ENCODE measurements around the gene FOLR2. TPM values are rescaled to one million over a fixed set of nuclear protein-coding genes. Genes with fewer than 3 reads are reported as not detected.
"Not testable (repeated sequence)": the region's sequence is repeated elsewhere in the genome, so short reads cannot be mapped to it uniquely, and the experiment has no call there.

The FOLR2 gene
- total RNA-seq, 1 donor from 2014 or later = not detected

- DNase-seq (ENCODE audit: low read depth in 2 of 2) = not testable (repeated sequence)
These were observed 9.8 kb upstream of the FOLR2 start for GRCh38 chr11:72206794-72207193.

DNA sequence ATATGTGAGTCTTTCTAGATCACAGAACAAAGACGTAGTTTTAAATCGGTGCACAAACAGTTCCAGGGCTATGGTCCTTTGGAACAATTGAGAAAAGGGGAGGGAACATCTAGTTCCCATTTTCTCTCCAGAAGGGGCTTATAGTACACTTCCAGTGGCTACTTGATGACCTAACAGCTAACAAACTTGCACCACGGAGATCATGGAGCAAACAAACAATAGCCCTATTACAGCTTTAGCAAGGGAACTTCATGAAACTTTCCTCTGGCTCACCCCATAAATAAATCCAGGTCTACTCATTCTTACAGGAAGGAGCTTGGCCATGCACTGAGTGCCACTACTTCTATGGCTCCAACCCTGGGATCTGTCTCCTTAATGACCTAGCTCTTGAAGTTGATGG lies 8.3 kb upstream of the FOLR2 start:
- DNase-seq (ENCODE audit: low read depth in 2 of 2) = no peak

- DNase-seq (ENCODE audit: low read depth in 2 of 2) = no peak
These were observed 7.5 kb upstream of the FOLR2 start for GRCh38 chr11:72209101-72209500.

DNA sequence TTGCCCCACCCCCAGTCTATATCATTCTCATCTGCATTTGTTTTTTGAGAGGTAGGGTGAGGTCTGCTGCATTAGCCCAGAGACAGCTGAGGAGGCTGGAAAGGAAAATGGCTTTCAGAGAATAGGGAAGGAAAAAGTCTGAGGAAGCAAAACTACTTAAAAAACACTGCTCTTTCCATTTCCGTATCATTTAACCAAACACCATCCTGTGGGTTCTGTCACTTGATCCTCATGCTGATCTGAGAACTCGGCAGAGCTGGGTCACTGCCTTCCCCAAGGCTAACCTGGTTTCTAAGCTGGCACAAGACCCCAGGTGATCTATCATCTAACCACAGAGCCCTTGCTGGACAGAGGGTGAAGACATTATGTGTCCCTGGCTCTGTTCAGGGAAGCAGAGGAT lies 1.2 kb downstream of the FOLR2 start:
- DNase-seq (ENCODE audit: low read depth in 2 of 2) = no peak

- no peak for DNase-seq (ENCODE audit: low read depth in 2 of 2)
These were observed 1.7 kb downstream of the FOLR2 start for GRCh38 chr11:72218251-72218745.

DNA sequence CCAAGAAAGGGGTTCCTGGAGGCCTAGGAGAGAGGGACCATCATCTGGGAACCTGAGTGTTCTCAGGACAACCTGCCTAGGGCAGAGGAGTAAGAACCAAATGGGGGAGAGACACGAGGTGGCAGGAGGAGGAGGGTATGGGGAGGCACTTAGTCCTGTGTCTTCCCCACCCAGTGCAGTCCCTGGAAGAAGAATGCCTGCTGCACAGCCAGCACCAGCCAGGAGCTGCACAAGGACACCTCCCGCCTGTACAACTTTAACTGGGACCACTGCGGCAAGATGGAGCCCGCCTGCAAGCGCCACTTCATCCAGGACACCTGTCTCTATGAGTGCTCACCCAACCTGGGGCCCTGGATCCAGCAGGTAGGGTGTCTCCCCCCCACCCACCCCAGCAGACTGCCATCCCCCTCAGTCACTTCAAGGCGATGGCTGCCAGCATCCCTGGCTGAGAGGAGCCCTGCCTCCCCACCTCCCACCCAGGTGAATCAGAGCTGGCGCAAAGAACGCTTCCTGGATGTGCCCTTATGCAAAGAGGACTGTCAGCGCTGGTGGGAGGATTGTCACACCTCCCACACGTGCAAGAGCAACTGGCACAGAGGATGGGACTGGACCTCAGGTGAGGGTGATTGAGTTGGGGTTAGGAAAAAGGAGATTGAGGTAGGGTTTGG lies 4.2 kb downstream of the FOLR2 start:
- DNase-seq (ENCODE audit: low read depth in 2 of 2) = no peak

DNA sequence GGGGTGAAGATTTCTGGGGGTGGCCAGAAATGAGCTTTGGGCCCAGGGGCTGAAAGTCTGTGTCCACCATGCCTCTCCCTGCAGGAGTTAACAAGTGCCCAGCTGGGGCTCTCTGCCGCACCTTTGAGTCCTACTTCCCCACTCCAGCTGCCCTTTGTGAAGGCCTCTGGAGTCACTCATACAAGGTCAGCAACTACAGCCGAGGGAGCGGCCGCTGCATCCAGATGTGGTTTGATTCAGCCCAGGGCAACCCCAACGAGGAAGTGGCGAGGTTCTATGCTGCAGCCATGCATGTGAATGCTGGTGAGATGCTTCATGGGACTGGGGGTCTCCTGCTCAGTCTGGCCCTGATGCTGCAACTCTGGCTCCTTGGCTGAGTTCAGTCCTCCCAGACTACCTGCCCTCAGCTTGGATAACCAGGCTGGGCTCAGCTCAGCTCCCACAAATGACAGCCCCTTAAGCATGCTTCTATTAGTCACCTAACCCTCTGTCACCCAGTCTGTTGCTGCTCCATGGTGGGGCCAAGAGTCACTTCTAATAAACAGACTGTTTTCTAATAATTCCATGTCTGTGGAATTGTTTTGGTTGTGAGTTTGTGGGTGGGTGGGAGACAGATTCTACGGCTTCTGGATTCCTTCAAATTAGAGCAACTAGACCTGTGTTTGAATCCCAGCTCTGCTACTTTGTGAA lies 4.9 kb downstream of the FOLR2 start:
- DNase-seq (ENCODE audit: low read depth in 2 of 2) = no peak

DNA sequence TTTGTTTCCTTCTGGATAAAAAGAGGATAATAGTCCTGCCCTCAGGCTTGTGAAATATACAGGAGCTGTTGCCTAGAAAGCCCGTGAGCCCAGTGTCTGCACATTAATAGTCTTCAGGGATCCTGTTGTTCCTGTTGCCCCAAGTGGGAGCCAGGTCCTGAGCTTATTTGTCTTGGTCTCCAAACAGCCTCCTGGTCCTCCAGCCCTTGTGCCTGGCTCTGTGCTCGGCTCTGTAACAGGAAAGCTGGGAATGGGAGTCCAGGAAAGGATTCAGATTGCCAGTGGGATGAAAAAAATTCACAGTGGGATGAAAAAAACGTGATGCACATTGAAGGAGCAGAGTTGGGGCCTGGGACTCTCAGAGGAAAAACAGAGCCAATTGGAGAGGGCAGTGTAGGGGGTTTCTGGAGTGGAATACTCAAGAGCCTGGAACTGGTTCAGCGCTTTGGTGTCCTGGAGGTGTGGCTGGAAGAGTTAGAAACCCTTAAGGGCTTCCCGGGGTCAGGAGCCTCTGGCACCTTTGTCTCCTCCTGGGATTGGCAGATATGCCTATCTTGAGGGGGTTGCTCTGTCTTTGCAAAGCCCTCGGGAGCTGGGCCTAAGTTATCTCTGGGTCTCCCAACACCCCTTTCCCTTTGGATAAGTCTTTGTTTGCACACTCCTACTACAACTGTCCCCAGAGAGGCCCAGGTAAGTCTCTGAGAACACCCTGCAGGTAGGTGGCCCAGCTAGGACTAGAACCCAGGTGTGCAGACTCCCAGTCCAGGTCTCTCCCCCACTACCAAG lies 5.7 kb downstream of the FOLR2 start:
- DNase-seq (ENCODE audit: low read depth in 2 of 2) = no peak

DNA sequence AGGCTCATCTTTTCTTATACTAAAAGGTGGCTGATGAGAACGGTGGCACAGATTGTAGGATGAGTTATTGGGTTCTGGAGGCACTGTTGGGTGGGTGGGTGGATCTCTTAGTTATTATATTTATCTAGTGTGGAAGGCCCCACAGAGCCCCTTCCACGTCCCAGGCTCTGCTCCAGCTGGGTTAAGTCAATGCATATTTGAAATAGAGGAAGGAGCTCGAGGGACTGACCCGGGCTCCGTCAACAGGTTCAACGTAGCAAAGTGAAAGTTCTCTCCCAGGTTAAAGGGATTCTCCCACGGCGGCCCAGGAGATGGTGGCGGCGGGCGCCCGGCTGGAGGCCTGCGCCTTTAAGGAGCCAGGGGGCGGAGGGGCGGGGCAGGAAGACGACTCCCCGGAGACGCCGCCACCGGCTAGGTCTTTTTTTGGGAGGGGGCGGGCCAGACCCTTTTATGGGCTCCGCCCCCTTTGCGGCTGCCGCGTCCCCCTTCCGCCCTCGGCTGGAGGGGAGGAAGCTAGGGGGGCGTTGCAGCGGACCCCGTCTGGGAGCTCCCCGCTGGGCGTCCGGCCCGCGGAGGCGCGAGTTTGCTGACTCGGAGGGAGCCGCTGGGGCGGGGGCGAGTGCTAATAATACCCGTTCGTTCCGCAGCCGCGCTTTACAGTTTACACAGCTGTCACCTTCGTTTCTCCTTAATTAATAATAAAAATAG lies 6.5 kb downstream of the FOLR2 start:
- DNase-seq (ENCODE audit: low read depth in 2 of 2) = peak; percentile 29 to 90

GRCh38 chr11:72223615-72224563 lies 7.3 kb downstream of the FOLR2 start:
- peak in 1 of 2 donors; percentile 60 for DNase-seq (ENCODE audit: low read depth in 2 of 2)

- DNase-seq (ENCODE audit: low read depth in 2 of 2) = peak in 1 of 2 donors; percentile 41
These were observed 8.2 kb downstream of the FOLR2 start, which contains the start of gene INPPL1 for GRCh38 chr11:72224564-72225410. Gene INPPL1 (plus strand): TSS chr11:72224767. CDS start chr11:72224985, 218 bp downstream.

DNA sequence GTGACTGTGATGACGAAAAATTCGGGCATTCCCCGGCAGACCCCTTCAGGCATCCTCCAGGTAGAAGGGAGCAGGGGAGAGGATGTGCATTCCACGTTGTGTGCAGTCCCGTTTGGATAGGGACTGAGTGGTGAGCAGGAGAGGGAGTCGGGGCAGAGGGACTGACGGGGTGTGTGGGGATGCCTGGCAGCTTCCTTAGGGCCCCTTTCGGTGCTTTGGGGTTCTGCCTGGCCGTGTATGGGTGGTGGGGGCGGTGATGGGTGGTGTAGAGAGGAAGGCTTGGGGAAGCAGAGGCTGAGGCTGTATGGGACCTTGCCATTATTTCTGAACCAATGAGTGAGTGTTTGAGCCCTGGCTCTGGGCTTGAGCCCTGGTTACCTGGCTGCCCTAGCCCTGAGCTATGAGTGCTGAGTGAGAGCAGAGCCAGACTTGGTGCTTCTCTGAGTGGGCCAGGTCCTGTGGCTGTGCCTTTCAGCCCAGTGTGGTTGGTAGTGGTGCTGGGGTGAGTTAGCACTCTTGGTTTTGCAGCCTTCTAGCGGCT lies 8.9 kb downstream of the FOLR2 start:
- DNase-seq (ENCODE audit: low read depth in 2 of 2) = no peak

GRCh38 chr11:72226701-72227100 lies 10.1 kb downstream of the FOLR2 start:
- DNase-seq (ENCODE audit: low read depth in 2 of 2) = no peak

GRCh38 chr11:72227316-72228228 lies 11.0 kb downstream of the FOLR2 start:
- no peak for DNase-seq (ENCODE audit: low read depth in 2 of 2)

DNA sequence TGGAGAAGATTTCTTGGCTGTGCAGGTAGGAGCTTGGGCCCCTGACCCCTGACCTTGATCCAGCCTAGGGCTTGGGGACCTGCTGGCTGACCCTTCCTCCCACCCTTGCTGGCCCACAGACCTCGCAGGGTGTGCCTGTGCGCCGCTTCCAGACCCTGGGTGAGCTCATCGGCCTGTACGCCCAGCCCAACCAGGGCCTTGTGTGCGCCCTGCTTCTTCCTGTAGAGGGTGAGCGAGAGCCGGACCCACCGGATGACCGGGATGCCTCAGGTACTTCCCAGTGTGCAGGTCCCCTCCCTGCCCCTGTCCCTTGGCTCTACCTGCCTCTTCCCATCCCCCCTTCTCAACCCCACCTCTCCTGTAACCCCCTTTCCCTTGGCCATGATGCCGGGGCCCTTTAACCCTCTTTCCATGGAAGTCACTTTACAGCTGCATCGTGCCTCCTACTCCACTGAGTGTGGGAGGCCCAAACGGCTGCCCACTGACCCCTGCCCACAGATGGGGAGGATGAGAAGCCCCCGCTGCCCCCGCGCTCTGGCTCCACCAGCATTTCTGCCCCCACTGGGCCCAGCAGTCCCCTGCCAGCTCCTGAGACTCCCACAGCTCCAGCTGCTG lies 11.7 kb downstream of the FOLR2 start:
- no peak for DNase-seq (ENCODE audit: low read depth in 2 of 2)

DNA sequence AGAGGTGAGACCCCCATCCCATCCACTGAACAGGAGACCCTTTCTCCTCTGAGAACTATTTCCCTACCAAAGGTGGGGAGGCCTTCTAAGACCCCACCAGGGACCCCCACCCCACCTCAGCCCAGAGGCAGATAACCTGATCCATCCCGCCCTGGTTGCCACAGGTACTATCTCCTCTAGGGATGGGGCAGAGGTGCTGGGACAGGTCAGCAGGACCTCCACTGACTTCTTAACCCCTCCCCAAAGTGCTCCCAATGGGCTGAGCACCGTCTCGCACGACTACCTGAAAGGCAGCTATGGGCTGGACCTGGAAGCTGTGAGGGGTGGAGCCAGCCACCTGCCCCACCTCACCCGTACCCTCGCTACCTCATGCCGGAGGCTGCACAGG lies 12.2 kb downstream of the FOLR2 start:
- DNase-seq (ENCODE audit: low read depth in 2 of 2) = no peak

- DNase-seq (ENCODE audit: low read depth in 2 of 2) = no peak
These were observed 12.8 kb downstream of the FOLR2 start for GRCh38 chr11:72229336-72229924.
